VCaP (cell line): ENCODE results near the gene SPOCK2.

ENCODE experiments used
- H3K27ac ChIP-seq: fragments of 450-650 bp; 2 replicates; pipeline ENCODE4 v1.5.1; 2017
- CTCF ChIP-seq: fragments of 450-650 bp; conservative IDR thresholded peaks from 2 replicates; pipeline ENCODE4 v1.5.1; 2017; ENCODE audit warnings: mild to moderate bottlenecking, moderate library complexity

Gene SPOCK2

DNA sequence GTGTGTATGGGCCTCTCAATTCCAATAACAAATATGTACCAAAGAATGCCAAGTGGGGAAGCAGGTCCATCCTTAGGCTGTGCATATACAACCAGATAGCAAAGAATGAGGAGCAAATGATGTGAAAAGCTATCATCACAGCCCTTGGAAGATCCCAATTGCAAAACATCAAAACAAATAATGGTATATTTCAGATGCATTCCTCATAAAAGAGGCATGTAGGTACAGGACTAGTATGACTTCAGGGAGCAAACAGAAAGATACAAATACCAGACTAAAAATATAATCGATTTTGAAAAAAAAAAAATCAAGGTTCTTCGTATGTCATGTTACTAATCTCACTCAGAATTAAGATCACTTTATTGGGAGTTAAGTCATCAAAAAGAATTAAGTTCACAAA lies 18.5 kb upstream of the SPOCK2 start:
- TF ChIP-seq CTCF = no peak
- H3K27ac ChIP-seq = no peak overlapping the region

GRCh38 chr10:72106154-72106849 lies 18.0 kb upstream of the SPOCK2 start:
- no peak for TF ChIP-seq CTCF
- H3K27ac ChIP-seq = no peak overlapping the region

GRCh38 chr10:72105710-72106109 lies 17.4 kb upstream of the SPOCK2 start:
- no peak overlapping the region for H3K27ac ChIP-seq
- TF ChIP-seq CTCF = no peak

DNA sequence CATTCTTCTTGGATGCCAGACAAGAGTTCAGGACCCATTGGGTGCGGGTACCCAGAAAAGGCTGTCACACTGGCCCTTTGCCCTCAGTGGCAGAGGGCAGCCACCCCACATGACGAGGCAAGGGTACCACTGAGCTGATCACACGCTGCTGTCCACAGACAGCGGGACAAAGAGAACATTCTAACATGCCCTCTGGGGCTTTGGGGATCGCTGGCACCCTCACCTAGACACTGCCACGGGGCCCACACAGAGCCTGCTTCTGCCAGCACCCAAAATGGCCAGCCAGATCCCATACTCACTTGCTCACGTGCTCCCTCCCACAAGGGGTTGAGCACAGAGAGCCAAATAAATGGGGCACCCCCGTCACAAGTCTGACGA lies 16.7 kb upstream of the SPOCK2 start:
- no peak for TF ChIP-seq CTCF
- H3K27ac ChIP-seq = no peak overlapping the region

DNA sequence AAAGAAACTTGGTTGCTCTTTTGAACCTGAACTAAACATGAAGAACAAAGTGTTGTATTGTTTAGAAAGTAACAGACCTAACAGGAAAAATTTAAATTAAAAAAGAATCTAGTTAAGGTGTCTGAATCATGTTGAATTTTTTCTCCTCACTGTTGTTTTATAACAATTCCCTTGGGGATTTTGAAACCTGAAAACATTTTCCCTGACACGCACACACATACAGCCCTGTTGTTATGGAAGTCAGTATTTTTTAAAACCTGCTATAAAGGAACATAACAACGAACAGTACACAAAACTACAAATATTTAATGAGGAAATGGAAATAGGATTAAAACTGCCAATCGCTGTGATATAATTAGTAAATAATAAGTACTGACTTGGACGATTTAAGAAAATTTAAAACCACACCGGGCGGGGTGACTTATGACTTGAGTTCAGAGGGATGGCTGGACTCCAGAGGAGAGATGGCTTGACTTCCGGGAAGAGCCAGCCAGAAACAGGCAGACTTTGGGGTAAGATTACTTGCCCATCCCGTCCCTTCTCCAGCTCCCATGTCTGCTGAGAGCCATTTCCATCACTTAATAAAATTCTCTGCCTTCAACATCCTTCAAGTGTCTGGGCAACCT lies 16.2 kb upstream of the SPOCK2 start:
- no peak for TF ChIP-seq CTCF
- H3K27ac ChIP-seq = no peak overlapping the region

GRCh38 chr10:72099600-72099921 lies 11.2 kb upstream of the SPOCK2 start:
- peak overlapping the region; percentile 96 for H3K27ac ChIP-seq
- TF ChIP-seq CTCF = no peak

GRCh38 chr10:72098836-72099599 lies 10.7 kb upstream of the SPOCK2 start:
- H3K27ac ChIP-seq = peak overlapping the region; percentile 96
- TF ChIP-seq CTCF = no peak
